Measurements from ENCODE around the gene JARID2. TPM values are rescaled to one million over a fixed set of nuclear protein-coding genes. Genes with fewer than 3 reads are reported as not detected.

Gene JARID2
- total RNA-seq, 2 donors from 2014 or later, result 3.6 to 4.6 TPM

GRCh38 chr6:15374119-15374518, 128.2 kb downstream of the JARID2 start:
- intact Hi-C loops (cut with DNase I), result no loop called here
- 87 to 91% methylated on average over 7 of the region's 7 CpGs for WGBS, 2 donors
- H3K4me3 ChIP-seq, result no peak overlapping the region
- no peak overlapping the region for H3K27ac ChIP-seq
- no peaks in the 10 kb centered on the region for H3K36me3 ChIP-seq (replicated peaks in 1 of 2; ENCODE audit: insufficient read depth in 1 of 2, low read depth in 2 of 2)
- no peaks in the 10 kb centered on the region for H3K27me3 ChIP-seq
- no peaks in the 10 kb centered on the region for H3K4me1 ChIP-seq
- ATAC-seq, result no peak
- no peak for DNase-seq
- H3K9me3 ChIP-seq, result no peaks in the 10 kb centered on the region
- TF ChIP-seq POLR2A (IDR thresholded peaks at IDR 0.05) (no peak), CTCF (IDR thresholded peaks at IDR 0.05) (no peak)

- H3K36me3 ChIP-seq (replicated peaks in 1 of 2; ENCODE audit: insufficient read depth in 1 of 2, low read depth in 2 of 2), result no peaks in the 10 kb centered on the region
- no peaks in the 10 kb centered on the region for H3K27me3 ChIP-seq
- no peak overlapping the region for H3K4me3 ChIP-seq
- H3K27ac ChIP-seq, result no peak overlapping the region
- no peaks in the 10 kb centered on the region for H3K9me3 ChIP-seq
- intact Hi-C loops (cut with DNase I), result no loop called here
- DNase-seq, result no peak
- ATAC-seq, result no peak
- no peaks in the 10 kb centered on the region for H3K4me1 ChIP-seq
- 93 to 100% methylated on average over 2 of the region's 2 CpGs for WGBS, 2 donors
- no peak for TF ChIP-seq CTCF (IDR thresholded peaks at IDR 0.05)
- no peak for TF ChIP-seq POLR2A (IDR thresholded peaks at IDR 0.05)
Measured at GRCh38 chr6:15375018-15375417, 129.1 kb downstream of the JARID2 start.

DNA sequence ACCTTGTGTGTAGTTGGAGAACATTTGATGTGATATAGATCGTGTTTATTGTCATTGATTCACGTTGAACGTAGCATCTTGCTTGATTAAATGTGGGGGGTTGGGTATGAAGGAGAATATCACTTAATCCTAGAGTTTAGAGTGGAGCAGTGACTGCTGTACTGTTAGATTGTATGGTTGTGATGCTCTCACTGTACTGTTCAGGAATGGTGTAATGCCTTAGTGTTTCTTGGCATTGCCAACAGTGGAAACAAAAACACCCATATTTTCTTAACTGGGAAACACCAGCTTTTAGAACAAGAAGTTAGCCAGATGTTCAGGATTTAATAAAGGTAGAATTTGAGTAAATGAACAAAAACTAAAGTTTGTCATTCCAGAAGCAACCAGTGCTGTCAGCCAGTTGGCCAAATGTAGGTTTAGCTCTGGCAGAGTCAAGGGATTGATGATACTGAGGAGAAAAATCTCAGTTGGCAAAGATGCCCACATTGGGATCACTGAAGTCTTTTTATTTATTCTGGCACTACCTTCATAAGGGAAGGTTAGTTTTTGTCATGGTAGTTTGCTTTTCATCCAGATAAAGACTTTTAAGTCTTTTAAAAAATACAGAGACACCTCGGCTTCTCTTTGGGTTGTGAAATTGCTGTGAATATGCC, 129.9 kb downstream of the JARID2 start:
- ATAC-seq (no peak), DNase-seq (no peak)
- H3K4me1 ChIP-seq, result no peaks in the 10 kb centered on the region
- intact Hi-C loops (cut with DNase I), result no loop called here
- no peaks in the 10 kb centered on the region for H3K36me3 ChIP-seq (replicated peaks in 1 of 2; ENCODE audit: insufficient read depth in 1 of 2, low read depth in 2 of 2)
- H3K9me3 ChIP-seq, result no peaks in the 10 kb centered on the region
- no peak overlapping the region for H3K27ac ChIP-seq
- H3K27me3 ChIP-seq, result no peaks in the 10 kb centered on the region
- H3K4me3 ChIP-seq, result no peak overlapping the region
- TF ChIP-seq POLR2A (IDR thresholded peaks at IDR 0.05), result no peak
- no peak for TF ChIP-seq CTCF (IDR thresholded peaks at IDR 0.05)
- 76 to 81% methylated on average over 4 of the region's 4 CpGs for WGBS, 2 donors

DNA sequence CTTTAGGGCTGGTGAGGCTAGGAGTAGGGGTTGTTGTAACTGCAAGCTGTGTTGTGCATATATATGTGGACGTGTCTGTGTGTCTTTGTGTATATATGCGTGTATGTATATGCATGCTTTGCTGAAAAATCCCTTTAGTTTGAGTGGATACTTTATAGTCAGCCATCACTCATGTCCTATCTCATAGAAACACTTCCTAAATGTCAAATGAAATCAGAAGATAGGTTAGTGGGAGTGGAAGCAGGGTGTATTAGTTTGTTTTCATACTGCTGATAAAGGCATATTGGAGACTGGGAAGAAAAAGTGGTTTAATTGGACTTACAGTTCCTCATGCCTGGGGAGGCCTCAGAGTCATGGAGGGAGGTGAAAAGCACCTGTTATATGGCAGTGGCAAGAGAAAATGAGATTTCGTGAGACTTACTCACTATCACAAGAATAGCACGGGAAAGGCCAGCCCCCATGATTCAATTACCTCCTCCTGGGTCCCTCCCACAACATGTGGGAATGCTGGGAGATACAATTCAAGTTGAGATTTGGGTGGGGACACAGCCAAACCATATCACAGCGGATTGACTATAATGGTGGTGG, 131.1 kb downstream of the JARID2 start:
- TF ChIP-seq CTCF (IDR thresholded peaks at IDR 0.05) (no peak), POLR2A (IDR thresholded peaks at IDR 0.05) (no peak)
- ATAC-seq (no peak), DNase-seq (no peak)
- intact Hi-C loops (cut with DNase I), result no loop called here
- Histone ChIP-seq H3K36me3 (replicated peaks in 1 of 2; ENCODE audit: insufficient read depth in 1 of 2, low read depth in 2 of 2) (no peaks in the 10 kb centered on the region), H3K27ac (no peak overlapping the region), H3K4me3 (no peak overlapping the region), H3K9me3 (no peaks in the 10 kb centered on the region), H3K4me1 (no peaks in the 10 kb centered on the region), H3K27me3 (no peaks in the 10 kb centered on the region)
- WGBS, 2 donors, result 90 to 93% methylated on average over 5 of the region's 5 CpGs

DNA sequence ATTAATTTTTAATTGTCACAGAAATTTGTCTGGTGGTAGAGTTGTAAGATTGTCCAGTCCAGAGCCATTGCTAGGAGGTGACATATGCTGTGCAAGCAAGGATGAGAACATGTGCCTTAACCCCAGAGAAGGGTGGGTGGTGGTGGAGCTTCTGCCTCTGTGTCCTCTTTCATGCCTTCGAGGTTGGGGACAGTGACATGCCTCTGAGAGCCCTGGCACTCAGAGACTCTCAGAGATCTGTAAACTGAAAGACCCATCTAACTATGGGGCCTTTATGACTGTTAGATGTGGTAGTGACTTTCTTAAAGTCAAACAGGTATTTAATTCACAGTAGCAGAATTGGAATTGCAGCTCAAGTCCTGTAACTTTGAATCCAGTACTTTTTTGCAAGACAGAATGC, 132.4 kb downstream of the JARID2 start:
- H3K27ac ChIP-seq, result no peak overlapping the region
- no peaks in the 10 kb centered on the region for H3K27me3 ChIP-seq
- intact Hi-C loops (cut with DNase I), result no loop called here
- DNase-seq (no peak), ATAC-seq (no peak)
- no peak overlapping the region for H3K4me3 ChIP-seq
- H3K9me3 ChIP-seq, result no peaks in the 10 kb centered on the region
- H3K36me3 ChIP-seq (replicated peaks in 1 of 2; ENCODE audit: insufficient read depth in 1 of 2, low read depth in 2 of 2), result no peaks in the 10 kb centered on the region
- 90 to 92% methylated on average over 1 of the region's 1 CpG for WGBS, 2 donors
- no peaks in the 10 kb centered on the region for H3K4me1 ChIP-seq
- TF ChIP-seq POLR2A (IDR thresholded peaks at IDR 0.05) (no peak), CTCF (IDR thresholded peaks at IDR 0.05) (no peak)
